SK-N-SH treated with all-trans-retinoic acid at 6 μM for 48 hours (cell line): ENCODE results near the gene STK39.

Experiments used
- ATAC-seq: fragments of 200-7000 bp; cut with Tn5 transposase; 3 replicates; pipeline ENCODE4 v1.9.1; 2020; ENCODE audit warnings: mild to moderate bottlenecking, moderate library complexity
- ARNTL ChIP-seq: fragments of 450-650 bp; formaldehyde crosslinking; IDR thresholded peaks from 2 replicates; pipeline ENCODE4 v1.5.0; 2020; ENCODE audit warnings: low read depth, mild to moderate bottlenecking, moderate library complexity, borderline replicate concordance
- BACH2 ChIP-seq: fragments of 250-450 bp; sonication (Bioruptor Pico); IDR thresholded peaks from 2 replicates; pipeline ENCODE4 v1.9.0; 2021; ENCODE audit warnings: mild to moderate bottlenecking, borderline replicate concordance
- CREB5 ChIP-seq: fragments of 250-450 bp; sonication (Bioruptor Pico); IDR thresholded peaks from 2 replicates; pipeline ENCODE4 v1.5.1; 2020; ENCODE audit warnings: low read depth, mild to moderate bottlenecking, moderate library complexity
- CSDC2 ChIP-seq: fragments of 250-450 bp; sonication (Bioruptor Pico); IDR thresholded peaks from 2 replicates; pipeline ENCODE4 v1.5.0; 2020; ENCODE audit warnings: mild to moderate bottlenecking, moderate library complexity
- ESRRG ChIP-seq: fragments of 250-450 bp; sonication (Bioruptor Pico); IDR thresholded peaks from 2 replicates; pipeline ENCODE4 v1.6.1; 2021; ENCODE audit warnings: mild to moderate bottlenecking
- GLIS3 ChIP-seq: fragments of 250-450 bp; sonication (Bioruptor Pico); IDR thresholded peaks from 2 replicates; pipeline ENCODE4 v1.5.0; 2020; ENCODE audit warnings: mild to moderate bottlenecking, moderate library complexity
- ISL1 ChIP-seq: fragments of 250-450 bp; sonication (Bioruptor Pico); IDR thresholded peaks from 2 replicates; pipeline ENCODE4 v2.1.2; 2022; ENCODE audit warnings: mild to moderate bottlenecking, moderate library complexity
- OSR1 ChIP-seq: fragments of 250-450 bp; sonication (Bioruptor Pico); IDR thresholded peaks from 2 replicates; pipeline ENCODE4 v1.8.0; 2022; ENCODE audit warnings: moderate library complexity, mild to moderate bottlenecking, inconsistent platforms
- PATZ1 ChIP-seq: fragments of 250-450 bp; sonication (Bioruptor Pico); IDR thresholded peaks from 2 replicates; pipeline ENCODE4 v1.8.0; 2020; ENCODE audit warnings: mild to moderate bottlenecking, moderate library complexity, borderline replicate concordance
- POU6F1 ChIP-seq: fragments of 250-450 bp; sonication (Bioruptor Pico); IDR thresholded peaks from 2 replicates; pipeline ENCODE4 v1.8.0; 2021; ENCODE audit warnings: low read depth, mild to moderate bottlenecking, moderate library complexity, borderline replicate concordance
- RARB ChIP-seq: fragments of 250-450 bp; sonication (Bioruptor Pico); IDR thresholded peaks from 2 replicates; pipeline ENCODE4 v1.8.0; 2021; ENCODE audit warnings: mild to moderate bottlenecking, moderate library complexity
- SNAI2 ChIP-seq: fragments of 250-450 bp; sonication (Bioruptor Pico); IDR thresholded peaks from 2 replicates; pipeline ENCODE4 v1.5.0; 2020; ENCODE audit warnings: mild to moderate bottlenecking, moderate library complexity
- TCF4 ChIP-seq: fragments of 250-450 bp; sonication (Bioruptor Pico); IDR thresholded peaks from 2 replicates; pipeline ENCODE4 v1.8.0; 2021; ENCODE audit warnings: mild to moderate bottlenecking, moderate library complexity, borderline replicate concordance
- TOX ChIP-seq: fragments of 250-450 bp; sonication (Bioruptor Pico); IDR thresholded peaks from 2 replicates; pipeline ENCODE4 v1.8.0; 2021; ENCODE audit warnings: mild to moderate bottlenecking, moderate library complexity, borderline replicate concordance
- TSHZ2 ChIP-seq: fragments of 250-450 bp; sonication (Bioruptor Pico); IDR thresholded peaks from 2 replicates; pipeline ENCODE4 v1.5.0; 2020; ENCODE audit warnings: mild to moderate bottlenecking, moderate library complexity
- ZC3H10 ChIP-seq: fragments of 250-450 bp; sonication (Bioruptor Pico); IDR thresholded peaks from 2 replicates; pipeline ENCODE4 v1.5.1; 2021; ENCODE audit warnings: mild to moderate bottlenecking, moderate library complexity
- ZFP3 ChIP-seq: fragments of 250-450 bp; sonication (Bioruptor Pico); IDR thresholded peaks from 2 replicates; pipeline ENCODE4 v1.5.0; 2020; ENCODE audit warnings: mild to moderate bottlenecking, moderate library complexity
- ZFP30 ChIP-seq: fragments of 450-650 bp; formaldehyde crosslinking; IDR thresholded peaks from 2 replicates; pipeline ENCODE4 v1.5.0; 2022; ENCODE audit warnings: mild to moderate bottlenecking, moderate library complexity
- ZNF565 ChIP-seq: fragments of 450-650 bp; formaldehyde crosslinking; conservative IDR thresholded peaks from 2 replicates; pipeline ENCODE4 v1.5.0; 2020; ENCODE audit warnings: low read depth, mild to moderate bottlenecking, moderate library complexity
- ZNF70 ChIP-seq: fragments of 450-650 bp; formaldehyde crosslinking; IDR thresholded peaks from 2 replicates; pipeline ENCODE4 v1.5.0; 2020; ENCODE audit warnings: mild to moderate bottlenecking, moderate library complexity
- ZNF8 ChIP-seq: fragments of 450-650 bp; formaldehyde crosslinking; IDR thresholded peaks from 2 replicates; pipeline ENCODE4 v1.5.0; 2020; ENCODE audit warnings: mild to moderate bottlenecking, moderate library complexity
- TF ChIP-seq, protein P1 (sequence below): fragments of 250-450 bp; sonication (Bioruptor Pico); IDR thresholded peaks from 2 replicates; pipeline ENCODE4 v1.5.1; 2021; ENCODE audit warnings: mild to moderate bottlenecking, moderate library complexity

STK39 gene

DNA sequence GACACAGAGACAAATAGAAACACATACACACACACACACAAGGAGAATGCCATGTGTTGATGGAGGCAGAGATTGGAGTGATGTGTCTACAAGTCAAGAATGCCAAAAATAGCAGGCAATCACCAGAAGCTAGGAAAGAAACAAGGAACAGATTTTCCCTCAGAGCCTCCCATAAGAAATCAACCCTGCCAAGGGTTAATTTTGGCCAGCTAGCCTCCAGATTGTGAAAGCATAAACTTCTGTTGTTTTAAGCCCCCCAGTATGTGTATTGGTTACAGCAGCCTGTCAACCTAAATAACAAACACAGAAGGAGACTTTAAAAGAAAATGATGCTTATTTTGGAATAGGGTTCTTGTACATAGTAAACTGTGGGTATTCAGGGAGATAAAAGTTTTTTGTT lies 5.6 kb upstream of the STK39 start:
- ATAC-seq: no peak
- TF ChIP-seq CSDC2 (CRISPR knock-in tag) (no peak), ZNF565 (no peak), GLIS3 (CRISPR knock-in tag) (no peak), ISL1 (no peak), ESRRG (CRISPR knock-in tag) (no peak)

DNA sequence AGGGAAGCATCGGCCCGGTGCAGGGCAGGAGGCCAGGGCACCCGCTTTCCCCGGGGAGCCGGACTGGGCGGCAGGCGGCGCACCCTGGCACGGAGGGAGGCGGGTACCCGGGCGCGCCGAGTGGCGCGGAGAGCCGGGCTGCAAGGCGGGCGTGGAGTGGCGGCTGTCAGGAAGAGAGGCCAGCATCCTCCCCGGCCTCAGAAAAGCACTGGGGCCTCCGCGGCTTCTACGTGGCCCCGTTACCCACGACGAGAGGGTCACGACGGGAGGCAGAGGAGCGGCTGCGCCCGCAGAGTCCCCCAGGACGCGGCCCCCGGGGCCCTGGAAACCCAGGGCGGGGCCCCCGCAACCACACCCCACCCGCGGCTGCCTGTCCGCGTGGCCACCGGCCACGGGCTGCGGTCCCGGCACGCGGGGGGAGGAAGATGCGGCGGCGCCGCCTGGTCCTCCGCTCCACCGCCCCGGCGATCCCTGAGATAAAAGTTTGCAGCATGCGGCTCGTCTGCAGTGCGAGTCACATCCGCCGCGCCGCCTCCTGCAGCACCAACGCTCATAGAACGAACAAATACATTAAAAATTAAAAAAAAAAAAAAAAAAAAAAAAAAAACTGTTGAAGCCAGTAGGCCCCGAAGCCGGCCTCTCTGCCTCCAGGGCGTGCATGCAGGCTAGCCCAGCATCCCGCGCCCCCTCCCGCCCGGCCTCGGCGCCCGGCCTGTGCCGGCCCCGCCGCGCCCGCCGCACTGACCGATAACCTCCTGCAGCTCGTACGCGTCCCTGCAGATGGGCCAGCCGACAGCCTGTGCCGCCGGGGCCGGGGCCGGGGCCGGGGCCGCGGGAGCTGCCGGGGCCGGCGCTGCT lies 683 bp downstream of the STK39 start:
- TF ChIP-seq BACH2 (CRISPR knock-in tag) (no peak), ZNF8 (CRISPR knock-in tag) (peak; percentile 19; the same call in 1 of the 2 replicates)
- ATAC-seq: peak; percentile 79

GRCh38 chr2:168246072-168246482 lies 1.3 kb downstream of the STK39 start:
- TF ChIP-seq GLIS3 (CRISPR knock-in tag) (no peak), SNAI2 (CRISPR knock-in tag) (no peak), ZFP3 (no peak), ZNF70 (CRISPR knock-in tag) (no peak), ARNTL (CRISPR knock-in tag) (no peak), ZNF8 (CRISPR knock-in tag) (no peak), RARB (CRISPR knock-in tag) (no peak), CREB5 (no peak), CSDC2 (CRISPR knock-in tag) (no peak)
- peak; percentile 3; the same call in 2 of the 3 replicates for ATAC-seq

GRCh38 chr2:168245074-168245825 lies 2.1 kb downstream of the STK39 start:
- ATAC-seq: no peak
- TF ChIP-seq PATZ1: no peak
- no peak for TF ChIP-seq OSR1
- no peak for TF ChIP-seq ZC3H10 (CRISPR knock-in tag)
- no peak for TF ChIP-seq RARB (CRISPR knock-in tag)
- TF ChIP-seq TSHZ2 (CRISPR knock-in tag): no peak
- TF ChIP-seq TCF4 (CRISPR knock-in tag): no peak
- TF ChIP-seq, protein P1, sequence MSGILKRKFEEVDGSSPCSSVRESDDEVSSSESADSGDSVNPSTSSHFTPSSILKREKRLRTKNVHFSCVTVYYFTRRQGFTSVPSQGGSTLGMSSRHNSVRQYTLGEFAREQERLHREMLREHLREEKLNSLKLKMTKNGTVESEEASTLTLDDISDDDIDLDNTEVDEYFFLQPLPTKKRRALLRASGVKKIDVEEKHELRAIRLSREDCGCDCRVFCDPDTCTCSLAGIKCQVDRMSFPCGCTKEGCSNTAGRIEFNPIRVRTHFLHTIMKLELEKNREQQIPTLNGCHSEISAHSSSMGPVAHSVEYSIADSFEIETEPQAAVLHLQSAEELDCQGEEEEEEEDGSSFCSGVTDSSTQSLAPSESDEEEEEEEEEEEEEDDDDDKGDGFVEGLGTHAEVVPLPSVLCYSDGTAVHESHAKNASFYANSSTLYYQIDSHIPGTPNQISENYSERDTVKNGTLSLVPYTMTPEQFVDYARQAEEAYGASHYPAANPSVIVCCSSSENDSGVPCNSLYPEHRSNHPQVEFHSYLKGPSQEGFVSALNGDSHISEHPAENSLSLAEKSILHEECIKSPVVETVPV: no peak
- no peak for TF ChIP-seq POU6F1 (CRISPR knock-in tag)
- no peak for TF ChIP-seq ZNF70 (CRISPR knock-in tag)
- TF ChIP-seq ZNF8 (CRISPR knock-in tag): no peak
- TF ChIP-seq TOX: no peak
- no peak for TF ChIP-seq ARNTL (CRISPR knock-in tag)
- no peak for TF ChIP-seq ZFP3
- no peak for TF ChIP-seq GLIS3 (CRISPR knock-in tag)
- no peak for TF ChIP-seq ZFP30 (CRISPR knock-in tag)
- TF ChIP-seq ESRRG (CRISPR knock-in tag): no peak
- TF ChIP-seq ISL1: no peak
- no peak for TF ChIP-seq SNAI2 (CRISPR knock-in tag)
- TF ChIP-seq CREB5: no peak
- TF ChIP-seq, all 23 proteins: peak for 0
